ENCODE data around the gene FNDC11.

Gene FNDC11

DNA sequence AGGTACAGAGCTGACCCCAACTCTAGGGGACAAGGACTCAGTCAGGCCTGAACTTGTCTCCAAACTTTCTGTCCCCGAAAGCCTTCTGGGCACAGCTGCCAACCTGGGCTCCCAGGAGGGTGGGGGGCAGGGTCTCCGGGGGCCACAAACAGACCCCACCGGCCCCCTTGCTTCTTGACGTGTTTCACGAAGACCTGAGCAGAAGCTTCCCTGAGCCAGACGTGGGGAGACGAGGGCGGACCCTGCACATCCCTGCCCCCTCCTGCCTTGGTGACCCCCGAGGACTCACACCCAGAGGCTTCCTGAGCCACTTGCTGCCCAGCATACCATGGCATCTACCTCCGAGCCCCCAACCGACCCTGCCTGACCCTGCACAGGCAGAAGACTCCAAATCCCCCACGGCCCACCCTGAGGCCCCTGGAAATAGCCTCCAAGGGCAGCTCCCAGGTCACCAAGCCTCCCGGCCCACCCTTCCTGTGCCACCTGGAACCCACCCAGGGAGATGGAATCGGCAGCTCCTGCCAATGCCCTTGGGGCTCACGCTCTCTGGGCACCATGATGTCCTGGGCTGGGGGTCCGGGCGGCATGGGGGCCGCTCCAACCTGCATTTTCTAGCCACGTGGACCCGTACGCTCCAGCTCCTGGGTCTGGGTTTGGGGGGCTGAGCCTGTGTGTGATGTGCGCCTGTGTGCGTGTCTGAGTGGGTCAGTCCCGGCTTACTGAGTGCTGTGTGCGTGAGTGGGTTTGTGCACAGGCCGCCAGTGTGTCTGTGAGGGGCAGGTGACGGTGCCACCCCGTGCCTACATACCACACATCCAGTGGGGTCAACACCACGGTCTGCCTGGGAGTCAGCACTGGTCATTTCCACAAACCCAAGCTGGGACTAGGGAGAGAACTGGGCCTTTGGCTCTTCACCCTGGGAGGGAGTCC lies 14.3 kb upstream of the FNDC11 start:
- no peak for DNase-seq (ENCODE audit: low read depth in 3 of 3)

DNA sequence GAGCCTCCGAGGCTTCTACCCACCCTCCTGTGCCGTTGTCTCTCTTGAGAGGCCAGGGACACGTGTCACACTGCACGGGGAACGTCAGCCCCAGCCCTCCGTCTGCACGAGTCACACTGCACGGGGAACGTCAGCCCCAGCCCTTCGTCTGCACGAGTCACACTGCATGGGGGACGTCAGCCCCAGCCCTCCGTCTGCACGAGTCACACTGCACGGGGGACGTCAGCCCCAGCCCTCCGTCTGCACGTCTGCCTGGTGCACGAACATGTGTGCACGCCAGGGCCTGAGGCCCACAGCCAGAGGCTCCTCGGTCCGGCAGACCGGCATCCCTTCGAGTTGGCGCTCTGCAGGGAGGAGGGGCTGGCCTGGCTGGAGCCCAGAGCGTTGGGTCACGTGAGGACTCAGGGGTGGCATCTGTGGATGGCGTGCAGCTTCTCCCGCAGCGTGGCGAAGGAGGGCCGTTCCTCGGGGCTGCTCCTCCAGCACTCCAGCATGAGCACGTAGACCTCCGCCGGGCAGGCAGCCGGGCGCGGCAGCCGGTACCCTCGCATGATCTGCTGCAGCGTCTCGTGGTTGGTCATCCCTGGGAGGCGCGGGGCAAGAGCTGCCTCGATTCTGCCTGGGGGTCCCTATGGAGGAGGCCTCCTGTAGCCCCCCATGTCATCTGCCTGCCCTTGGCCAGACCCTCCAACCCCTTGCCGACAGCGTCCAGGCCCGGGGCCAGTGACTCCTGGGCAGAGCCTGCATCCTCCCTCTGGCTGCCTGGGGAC lies 13.4 kb upstream of the FNDC11 start:
- DNase-seq (ENCODE audit: low read depth in 3 of 3) = no peak

DNA sequence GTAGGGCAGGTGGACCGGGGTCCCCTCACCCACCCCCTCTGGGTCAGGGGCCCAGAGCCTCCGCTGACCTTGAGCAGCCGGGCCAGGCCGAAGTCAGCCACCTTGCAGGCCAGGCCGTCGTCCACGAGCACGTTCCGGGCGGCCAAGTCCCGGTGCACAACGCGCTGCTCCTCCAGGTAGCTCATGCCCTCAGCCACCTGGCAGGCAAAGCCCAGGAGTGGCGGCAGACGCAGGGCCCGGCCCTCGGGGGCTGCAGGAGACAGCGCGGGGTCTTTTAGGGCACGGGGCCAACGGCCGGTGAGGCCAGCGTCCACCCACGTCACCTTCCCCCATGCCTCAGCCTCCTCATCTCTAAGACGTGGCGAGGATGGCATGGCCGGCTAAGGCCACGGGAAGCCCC lies 12.6 kb upstream of the FNDC11 start:
- no peak for DNase-seq (ENCODE audit: low read depth in 3 of 3)

DNA sequence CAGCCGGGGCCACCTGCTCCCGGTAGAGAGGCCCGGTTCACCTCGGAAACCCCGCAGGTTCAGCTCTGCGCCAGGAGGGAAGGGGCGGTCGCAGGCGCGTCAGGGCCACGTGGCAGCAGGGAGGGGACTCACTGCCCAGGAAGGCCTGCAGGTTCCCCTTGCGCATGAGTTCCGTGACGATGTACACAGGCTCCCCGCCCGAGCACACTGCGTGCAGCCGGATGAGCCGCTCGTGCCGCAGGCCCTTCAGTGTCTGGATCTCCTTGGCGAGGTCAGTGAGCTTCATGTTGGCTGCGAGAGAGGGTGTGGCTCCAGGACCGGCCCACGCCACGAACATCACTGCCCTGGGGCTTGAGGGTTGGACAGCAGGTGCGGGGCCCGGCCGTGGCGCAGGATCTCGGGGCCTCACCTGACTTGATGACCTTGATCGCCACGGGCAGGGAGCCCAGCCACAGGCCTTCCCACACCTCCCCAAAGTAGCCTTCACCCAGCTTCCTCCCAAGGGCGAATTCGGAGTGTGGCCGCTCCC lies 11.9 kb upstream of the FNDC11 start:
- DNase-seq (ENCODE audit: low read depth in 3 of 3) = no peak

DNA sequence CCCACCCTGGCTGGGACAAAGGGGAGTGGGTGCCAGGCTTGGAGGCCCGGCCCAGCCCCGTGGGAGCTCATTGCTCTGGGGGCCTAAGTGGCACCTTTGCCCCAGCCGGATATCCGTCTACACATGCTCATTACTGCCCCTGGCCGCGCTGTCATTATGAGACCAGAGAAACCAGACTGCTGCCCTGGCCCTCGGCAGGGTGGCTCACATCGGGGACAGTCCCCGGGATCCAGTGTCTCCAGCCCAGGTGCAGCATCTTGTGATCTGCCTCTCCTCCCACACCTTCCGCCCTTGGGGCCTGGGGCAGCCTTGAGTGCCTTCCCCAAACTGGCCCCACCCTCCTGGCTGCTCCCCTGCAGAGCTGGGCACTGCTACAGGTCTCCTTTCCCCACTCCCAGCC lies 11.3 kb upstream of the FNDC11 start:
- no peak for DNase-seq (ENCODE audit: low read depth in 3 of 3)

DNA sequence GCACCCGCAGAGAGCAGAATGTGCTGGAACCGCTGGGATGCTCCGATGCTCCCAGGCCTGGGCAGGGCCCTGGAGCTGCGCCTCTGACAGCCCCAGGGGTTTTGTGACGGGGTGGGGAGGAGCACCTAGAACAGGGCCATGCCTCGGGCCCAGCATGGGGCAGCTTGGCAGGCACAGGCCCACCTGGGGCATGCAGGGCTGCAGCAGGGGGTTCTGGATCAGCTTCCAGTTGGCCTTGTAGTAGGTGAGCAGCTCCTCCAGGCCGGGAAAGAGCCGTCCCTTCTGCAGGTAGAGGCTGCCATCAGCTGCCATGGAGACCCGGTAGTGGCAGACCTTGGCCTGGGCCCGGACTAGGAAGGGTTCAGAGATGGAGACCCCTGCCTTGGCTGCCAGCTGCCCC lies 10.8 kb upstream of the FNDC11 start:
- DNase-seq (ENCODE audit: low read depth in 3 of 3) = no peak

DNA sequence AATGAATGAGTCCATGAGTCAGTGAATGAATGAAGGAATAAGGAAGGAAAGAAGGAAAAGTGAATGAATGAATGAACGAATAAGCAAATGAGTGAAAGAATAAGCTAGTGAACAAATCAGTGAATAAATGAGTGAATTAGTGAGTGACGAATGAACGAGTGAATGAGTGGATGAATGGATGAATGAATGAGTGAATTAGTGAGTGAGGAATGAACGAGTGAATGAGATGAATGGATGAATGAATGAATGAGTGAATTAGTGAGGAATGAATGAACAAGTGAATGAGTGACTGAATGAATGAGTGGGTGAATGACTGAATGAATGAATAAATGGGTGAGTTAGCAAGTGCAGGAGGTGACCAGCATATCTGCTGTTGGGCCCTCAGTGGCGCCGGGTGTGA lies 10.2 kb upstream of the FNDC11 start:
- no peak for DNase-seq (ENCODE audit: low read depth in 3 of 3)

DNA sequence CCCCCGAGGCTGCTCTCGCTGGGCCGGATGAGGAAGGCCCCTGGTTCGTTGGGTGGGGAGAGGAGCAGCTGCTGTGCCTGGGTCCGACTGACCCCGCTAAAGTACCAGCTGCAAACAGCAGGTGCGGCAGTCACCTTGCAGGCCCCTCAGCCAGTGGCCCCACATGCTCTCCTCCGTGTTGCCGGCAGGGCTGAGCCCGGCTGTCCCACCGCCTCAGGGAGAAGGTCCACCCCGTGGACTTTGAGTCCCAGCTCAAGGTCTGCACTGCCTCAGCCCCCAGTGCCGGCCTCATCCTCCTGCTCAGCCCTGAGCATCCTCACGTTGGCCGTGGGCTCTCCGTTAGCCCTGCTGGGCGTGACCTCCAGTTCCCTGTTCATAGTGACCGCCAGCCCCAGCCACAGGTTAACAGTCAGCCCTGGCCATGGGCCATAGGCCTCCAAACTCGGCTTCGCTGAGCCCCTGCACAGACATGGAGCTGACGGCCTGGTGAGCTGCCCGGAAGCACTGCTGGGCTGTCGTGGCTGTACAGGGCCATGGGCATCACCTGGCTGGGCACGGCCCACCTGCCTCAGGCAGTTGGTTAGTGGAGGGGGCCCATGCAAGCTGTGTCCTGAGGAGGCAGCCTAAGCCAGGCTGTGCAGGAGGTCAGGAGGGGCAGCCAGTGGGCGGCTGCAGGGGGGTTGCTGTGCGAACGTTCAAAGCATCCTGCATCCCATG lies 9.6 kb upstream of the FNDC11 start:
- DNase-seq (ENCODE audit: low read depth in 3 of 3) = no peak

DNA sequence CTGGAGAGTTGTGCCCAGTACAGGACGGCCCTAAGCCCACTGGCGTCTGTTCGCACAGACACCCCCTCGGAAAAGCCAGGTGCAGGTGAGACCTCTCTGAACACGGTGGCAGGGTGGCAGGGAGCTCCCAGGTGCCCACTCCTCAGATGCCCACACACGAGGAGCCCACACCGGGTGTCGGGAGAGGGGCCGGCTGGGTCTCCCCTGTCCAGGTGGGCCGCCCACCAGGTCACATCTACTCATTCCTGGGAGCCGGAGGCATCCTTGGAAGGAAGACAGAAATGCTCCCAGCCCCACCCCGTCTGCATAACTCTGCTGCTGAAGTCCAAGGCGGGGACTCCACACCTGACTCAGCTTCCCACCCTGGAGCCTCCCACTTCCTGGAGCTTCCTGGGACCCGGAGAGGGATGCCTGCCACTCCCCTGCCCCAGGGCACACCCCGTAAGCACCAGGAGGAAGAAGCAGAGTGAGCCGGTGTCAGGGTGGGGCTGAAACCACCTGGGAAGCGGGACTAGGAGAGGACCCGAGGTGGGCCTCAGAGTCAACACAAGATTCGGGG lies 8.9 kb upstream of the FNDC11 start:
- no peak for DNase-seq (ENCODE audit: low read depth in 3 of 3)

DNA sequence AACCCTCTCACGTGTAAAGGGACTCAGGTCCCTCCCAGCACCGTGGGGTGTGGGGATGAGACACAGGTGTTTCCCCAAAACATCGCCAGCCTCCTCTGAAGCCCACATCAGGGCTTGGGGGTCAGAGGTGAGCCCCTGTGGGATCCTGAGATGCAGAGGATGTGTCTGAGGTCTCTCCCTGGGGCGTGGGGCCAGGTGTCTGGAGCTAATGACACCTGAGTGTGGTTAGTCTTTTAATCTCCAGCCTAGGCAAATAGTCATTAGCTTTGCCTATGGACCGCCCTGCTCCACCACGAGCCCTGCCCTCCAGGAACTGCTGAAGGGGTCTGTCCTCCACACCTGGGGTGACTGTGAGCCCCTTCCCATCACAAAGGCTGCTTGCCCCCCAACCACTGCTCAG lies 8.1 kb upstream of the FNDC11 start:
- no peak for DNase-seq (ENCODE audit: low read depth in 3 of 3)

DNA sequence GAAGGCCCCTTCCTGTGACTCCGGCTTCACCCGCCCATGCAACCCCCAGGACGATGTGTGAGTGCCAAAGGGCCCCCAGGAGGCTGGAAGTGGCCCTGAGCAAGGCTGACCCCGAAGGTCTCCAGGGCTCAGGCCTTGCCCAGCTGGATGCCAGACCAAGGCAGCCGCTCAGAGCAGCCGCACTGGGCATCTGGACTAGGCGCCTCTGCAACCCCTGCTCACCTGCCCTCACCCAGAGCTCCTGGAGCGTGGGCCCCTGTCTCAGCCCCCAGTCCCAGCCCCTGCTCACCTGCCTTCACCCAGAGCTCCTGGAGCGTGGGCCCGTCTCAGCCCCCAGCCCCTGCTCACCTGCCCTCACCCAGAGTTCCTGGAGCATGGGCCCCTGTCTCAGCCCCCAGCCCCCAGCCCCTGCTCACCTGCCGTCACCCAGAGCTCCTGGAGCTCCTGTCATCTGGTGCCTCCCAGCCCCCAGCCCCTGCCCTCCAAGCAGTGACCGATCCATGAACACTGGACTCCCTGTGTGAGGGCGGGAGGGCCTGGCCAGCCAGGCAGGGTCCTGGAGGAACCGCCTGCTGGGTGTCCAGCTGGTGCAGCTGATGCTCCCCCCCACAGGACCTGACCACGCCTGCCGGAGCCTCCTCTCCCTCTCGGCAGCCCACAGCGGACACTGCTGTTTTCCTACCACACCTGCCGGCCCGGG lies 7.6 kb upstream of the FNDC11 start:
- no peak for DNase-seq (ENCODE audit: low read depth in 3 of 3)

DNA sequence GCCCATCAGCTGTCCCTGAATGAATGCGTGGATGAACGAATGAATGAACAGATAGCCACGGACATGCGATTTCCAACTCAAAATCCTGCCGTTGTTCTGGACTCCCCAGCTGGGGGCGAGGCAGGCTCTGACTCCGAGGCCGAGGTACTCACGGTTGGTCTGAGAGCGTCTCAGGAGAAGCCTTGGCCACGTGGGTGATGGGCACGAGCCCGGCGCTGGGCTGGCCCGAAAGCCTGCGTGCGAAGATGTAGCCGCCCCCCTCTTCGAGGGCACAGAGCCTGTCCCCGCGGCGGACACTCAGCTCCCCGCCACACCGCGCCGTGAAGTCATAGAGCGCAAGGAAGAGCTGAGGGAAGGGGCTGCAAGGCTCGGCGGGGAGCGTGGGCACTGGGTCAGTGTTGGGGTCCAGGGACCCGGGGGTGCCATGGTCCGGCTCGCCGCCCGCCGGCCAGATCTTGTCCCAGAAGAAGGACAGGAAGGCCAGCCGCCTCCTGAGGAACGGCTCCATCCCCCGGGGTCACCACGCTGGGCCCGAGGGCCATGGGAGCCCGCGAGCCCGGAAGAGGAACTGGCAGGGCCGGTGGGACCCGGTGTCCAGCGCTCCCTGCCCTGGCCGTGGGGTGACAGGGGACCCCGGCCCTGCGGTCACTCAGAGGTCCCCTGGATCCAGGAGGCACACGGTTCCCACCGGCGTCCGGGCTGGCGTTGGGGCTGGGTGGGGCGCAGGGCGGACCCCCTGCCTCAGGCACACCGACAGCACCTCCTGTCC lies 6.8 kb upstream of the FNDC11 start:
- no peak for DNase-seq (ENCODE audit: low read depth in 3 of 3)

DNA sequence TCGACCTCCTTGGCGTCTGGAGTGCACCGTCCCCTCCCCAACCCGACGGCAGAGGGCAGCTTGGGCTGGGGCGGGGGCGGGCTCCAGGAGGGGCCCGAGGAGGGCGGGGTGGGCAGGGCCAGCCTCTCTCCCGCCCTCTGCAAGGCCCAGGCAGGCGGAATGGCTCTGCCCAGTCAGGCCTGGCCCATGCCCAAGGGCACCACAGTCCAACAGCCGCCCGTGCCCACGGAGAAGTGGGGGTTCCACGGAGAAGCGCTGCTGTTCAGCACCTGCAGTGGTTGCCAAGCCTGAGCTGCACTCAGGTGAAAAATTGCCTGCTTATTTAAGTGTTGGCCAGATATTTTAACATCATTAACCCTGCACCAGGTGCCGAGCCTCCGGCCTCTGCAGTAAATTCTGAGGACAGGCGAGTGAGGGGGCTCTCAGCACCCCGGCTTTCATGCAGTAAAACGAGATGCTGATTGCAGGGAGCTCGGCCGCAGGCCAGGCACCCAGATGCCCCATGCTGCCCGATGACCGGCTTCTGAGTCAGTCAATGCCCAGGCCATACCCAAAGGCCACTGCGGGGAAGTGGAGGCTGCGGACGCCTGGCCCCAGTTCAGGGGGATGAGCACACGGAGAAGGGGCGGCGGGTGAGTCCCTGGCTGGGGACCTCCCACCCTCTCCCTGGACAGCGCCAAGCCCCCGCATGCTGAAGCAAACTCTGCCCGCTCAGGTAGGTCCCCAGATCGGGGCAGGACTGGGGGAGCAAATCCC lies 6.1 kb upstream of the FNDC11 start, which contains the start of gene SRMS:
Gene SRMS, minus strand, starts transcription at position 25 of the 756 bp plus-strand sequence. CDS start 286 bp downstream, outside the sequence.
- no peak for DNase-seq (ENCODE audit: low read depth in 3 of 3)

DNA sequence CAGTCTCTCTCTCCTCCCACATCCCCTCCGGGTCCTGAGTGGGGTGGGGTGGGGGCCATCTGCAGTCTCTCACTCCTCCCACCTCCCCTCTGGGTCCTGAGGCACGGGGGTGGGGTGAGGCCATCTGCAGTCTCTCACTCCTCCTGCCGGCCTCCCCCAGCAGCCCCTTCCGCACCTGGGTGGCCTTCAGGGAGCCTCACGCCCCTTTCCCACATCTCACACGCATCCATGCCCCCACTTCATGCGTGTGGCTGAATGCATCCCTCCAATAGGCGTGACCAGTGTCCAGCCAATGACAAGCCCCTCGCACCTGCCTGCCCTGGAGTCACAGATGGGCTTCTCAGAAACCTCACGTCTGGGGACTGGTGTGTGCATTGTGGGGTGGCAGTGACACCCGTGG lies 5.4 kb upstream of the FNDC11 start:
- DNase-seq (ENCODE audit: low read depth in 3 of 3) = no peak

DNA sequence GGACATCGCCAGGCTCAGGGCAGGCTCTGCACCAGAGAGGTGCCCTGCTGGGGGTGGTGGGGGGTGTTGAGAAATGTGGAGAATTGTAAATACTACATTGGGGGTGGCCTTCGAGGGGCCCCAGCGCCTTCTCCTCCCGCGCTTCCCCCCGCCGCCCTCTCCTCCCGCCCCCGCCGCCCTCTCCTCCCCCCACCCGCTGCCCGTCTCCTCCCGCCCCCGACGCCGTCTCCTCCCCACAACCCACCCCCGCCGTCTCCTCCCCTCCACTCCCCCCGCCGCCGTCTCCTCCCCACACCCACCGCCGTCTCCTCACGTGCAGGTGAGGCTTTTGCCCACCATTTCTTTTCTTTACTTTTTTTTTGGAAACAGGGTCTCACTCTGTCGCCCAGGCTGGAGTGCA lies 4.9 kb upstream of the FNDC11 start:
- DNase-seq (ENCODE audit: low read depth in 3 of 3) = no peak

DNA sequence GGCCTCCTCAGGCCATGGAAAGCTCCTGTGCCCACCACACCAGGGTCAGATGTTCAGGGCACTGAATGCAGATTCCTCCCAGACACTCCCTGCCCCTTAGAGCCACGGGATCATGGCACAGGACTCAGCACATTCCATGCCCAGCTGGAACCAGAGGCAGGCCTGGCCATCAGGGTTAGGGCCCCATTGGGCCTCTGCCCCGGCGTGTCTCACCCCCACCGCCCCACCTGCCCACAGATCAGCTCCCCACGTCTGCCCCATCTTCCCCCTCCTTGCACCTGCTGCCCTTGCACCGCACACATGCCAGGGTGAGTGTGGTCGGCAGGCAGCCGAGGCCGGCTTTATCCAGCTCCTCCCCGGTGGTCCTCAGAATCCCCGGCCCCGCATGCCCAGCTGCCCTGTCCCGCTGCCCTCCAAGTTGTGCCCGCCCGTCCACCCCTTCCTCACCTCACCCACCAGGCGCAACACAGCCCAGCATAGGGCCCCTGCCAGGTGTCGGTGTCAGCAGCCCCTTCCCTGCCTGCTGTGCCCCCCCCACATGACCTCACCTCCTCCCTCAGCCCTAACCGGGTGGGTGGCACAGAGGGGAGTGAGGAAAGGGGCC lies 4.2 kb upstream of the FNDC11 start:
- DNase-seq (ENCODE audit: low read depth in 3 of 3) = no peak

DNA sequence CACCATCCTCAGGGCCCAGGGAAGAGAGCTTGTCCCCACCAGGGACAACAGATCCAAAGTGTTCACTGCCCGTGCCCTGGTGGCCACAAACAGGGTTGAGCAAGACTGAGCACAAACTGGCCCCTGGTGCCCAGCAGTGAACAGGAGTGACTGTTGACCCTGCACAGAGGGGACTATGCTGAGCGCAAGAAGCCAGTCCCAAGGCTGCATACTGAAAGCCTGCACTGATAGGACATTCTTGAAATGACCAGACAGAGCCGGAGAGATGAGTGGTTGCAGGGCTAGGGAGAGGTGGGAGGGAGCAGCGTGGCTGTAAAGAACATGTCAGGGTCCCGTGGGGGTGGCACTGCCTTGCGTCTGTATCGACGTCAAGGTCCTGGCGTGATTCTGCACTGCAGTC lies 2.9 kb upstream of the FNDC11 start:
- no peak for DNase-seq (ENCODE audit: low read depth in 3 of 3)

DNA sequence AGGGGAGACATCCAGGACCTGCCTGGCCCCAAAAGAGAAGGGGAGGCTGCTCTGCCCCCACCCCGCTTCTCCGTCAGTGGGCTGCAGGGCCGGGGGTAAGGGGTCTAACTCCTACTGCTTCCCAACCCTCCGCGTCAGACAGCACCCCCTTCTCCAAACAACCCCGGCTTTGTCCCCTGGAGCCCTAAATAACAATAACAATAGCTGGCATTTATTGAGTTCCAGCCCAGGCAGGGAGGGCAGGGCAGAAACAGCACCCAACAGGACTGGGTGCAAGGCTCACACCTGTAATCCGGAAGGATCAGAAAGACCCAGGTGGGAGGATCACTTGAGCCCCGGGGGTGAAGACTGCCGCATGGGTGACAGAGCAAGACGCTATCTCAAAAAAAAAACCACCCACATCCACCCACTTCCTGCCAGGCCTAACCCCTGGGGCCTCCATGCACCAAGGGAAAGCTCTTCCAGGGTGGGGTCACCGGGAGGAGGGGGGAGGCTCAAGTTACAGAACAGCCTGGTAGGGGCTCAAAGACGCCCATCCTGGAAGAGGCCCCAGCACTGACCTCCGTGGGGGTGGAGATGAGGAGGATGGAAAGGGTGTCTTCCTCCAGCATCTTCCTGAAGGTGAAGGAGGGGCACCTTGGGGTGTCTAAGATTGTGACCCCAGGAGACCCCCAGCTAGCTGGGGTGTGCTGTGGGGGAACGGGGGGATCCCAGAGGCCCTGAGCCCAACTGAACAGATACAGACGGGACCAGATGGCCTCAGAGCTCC lies 1.3 kb upstream of the FNDC11 start:
- no peak for DNase-seq (ENCODE audit: low read depth in 3 of 3)

All from stimulated activated CD4-positive, alpha-beta T cell treated with anti-CD3 and anti-CD28 coated beads, TNF-alpha, amount 100 ng/mL, for 48 hours (primary cell).